Stomach (tissue), 4 donors: Measurements from ENCODE around the gene PCDHB9.
"Not testable (repeated sequence)": the region's sequence is repeated elsewhere in the genome, so short reads cannot be mapped to it uniquely, and the experiment has no call there.

Experiments used
- CTCF ChIP-seq, 7 experiments: fragments of 450-650 bp in 4 of 7; fragments of 200-600 bp in 3 of 7; sonication (generic) in 3 of 7; IDR thresholded peaks; one replicate each; pipeline ENCODE4 v1.5.1; 2016 to 2019; ENCODE audit warnings: antibody characterized with exemption in 7 of 7, control low read depth in 2 of 7, mild to moderate bottlenecking in 1 of 7
- EP300 ChIP-seq: sonication (generic); formaldehyde crosslinking; IDR thresholded peaks from one replicate; pipeline ENCODE4 v1.6.1; 2017; ENCODE audit warnings: antibody characterized with exemption
- POLR2A ChIP-seq, 4 donors: fragments of 450-650 bp; IDR thresholded peaks; one replicate each; pipeline ENCODE4 v1.6.1; 2016; ENCODE audit warnings: antibody characterized with exemption in 4 of 4, control low read depth in 2 of 4, mild to moderate bottlenecking in 1 of 4, moderate library complexity in 1 of 4

- TF ChIP-seq CTCF (IDR thresholded peaks at IDR 0.05); EP300; POLR2A (IDR thresholded peaks at IDR 0.05): not testable (repeated sequence)
Observed at GRCh38 chr5:141188682-141189081, 1.7 kb downstream of the PCDHB9 start.
